Measurements from ENCODE around the gene CCDC158.

CCDC158 gene

DNA sequence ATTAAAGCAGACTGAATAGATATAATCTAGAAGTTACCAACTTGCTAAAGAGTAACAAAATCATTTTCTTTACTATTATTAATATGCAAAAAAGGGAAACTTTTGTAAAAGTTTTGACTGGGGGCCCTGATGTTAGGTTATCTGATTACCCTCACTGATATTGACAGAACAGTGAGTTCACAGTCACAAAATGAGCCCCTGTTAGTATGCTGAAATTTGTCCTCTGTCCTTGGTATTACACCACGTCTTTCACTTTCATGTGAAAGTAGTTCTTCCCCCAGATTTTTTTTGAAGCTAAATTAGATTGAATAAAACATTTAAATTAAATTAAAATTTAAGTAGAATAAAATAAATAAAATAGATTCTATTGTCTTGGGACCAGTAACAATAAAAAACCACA is 108.5 kb downstream of the CCDC158 start:
- H3K4me3 ChIP-seq (ENCODE audit: low read depth, low read length, poor library complexity, severe bottlenecking), result no peak overlapping the region
- H3K27ac ChIP-seq (ENCODE audit: low read depth, low read length, poor library complexity, severe bottlenecking), result no peak overlapping the region
- H3K9ac ChIP-seq (ENCODE audit: low read length), result no peak overlapping the region
- H3K27me3 ChIP-seq (ENCODE audit: insufficient read depth, low read length), result no peaks in the 10 kb centered on the region
- H3K4me1 ChIP-seq (ENCODE audit: insufficient read depth, low read length, severe bottlenecking), result no peaks in the 10 kb centered on the region
- H4K20me1 ChIP-seq (ENCODE audit: insufficient read depth, low read length), result no peaks in the 10 kb centered on the region
- no peaks in the 10 kb centered on the region for H3K36me3 ChIP-seq (ENCODE audit: insufficient read depth, low read length)
- no peaks in the 10 kb centered on the region for H3K79me2 ChIP-seq (ENCODE audit: insufficient read depth, low read length)
- TF ChIP-seq EZH2 (IDR thresholded peaks at IDR 0.05; ENCODE audit: borderline replicate concordance, low read length), result no peak
- TF ChIP-seq, protein P1, sequence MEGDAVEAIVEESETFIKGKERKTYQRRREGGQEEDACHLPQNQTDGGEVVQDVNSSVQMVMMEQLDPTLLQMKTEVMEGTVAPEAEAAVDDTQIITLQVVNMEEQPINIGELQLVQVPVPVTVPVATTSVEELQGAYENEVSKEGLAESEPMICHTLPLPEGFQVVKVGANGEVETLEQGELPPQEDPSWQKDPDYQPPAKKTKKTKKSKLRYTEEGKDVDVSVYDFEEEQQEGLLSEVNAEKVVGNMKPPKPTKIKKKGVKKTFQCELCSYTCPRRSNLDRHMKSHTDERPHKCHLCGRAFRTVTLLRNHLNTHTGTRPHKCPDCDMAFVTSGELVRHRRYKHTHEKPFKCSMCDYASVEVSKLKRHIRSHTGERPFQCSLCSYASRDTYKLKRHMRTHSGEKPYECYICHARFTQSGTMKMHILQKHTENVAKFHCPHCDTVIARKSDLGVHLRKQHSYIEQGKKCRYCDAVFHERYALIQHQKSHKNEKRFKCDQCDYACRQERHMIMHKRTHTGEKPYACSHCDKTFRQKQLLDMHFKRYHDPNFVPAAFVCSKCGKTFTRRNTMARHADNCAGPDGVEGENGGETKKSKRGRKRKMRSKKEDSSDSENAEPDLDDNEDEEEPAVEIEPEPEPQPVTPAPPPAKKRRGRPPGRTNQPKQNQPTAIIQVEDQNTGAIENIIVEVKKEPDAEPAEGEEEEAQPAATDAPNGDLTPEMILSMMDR (IDR thresholded peaks at IDR 0.05; ENCODE audit: low read length), result no peak
- no peak overlapping the region for H2AFZ ChIP-seq (ENCODE audit: low read length)
- no peak overlapping the region for H3K4me2 ChIP-seq (ENCODE audit: low read length)
- H3K9me3 ChIP-seq (ENCODE audit: low read length), result no peaks in the 10 kb centered on the region
- no peaks in the 10 kb centered on the region for H3F3A ChIP-seq (ENCODE audit: insufficient read depth, low read length)
- no peaks in the 10 kb centered on the region for H3K9me2 ChIP-seq (ENCODE audit: low read depth, low read length)

DNA sequence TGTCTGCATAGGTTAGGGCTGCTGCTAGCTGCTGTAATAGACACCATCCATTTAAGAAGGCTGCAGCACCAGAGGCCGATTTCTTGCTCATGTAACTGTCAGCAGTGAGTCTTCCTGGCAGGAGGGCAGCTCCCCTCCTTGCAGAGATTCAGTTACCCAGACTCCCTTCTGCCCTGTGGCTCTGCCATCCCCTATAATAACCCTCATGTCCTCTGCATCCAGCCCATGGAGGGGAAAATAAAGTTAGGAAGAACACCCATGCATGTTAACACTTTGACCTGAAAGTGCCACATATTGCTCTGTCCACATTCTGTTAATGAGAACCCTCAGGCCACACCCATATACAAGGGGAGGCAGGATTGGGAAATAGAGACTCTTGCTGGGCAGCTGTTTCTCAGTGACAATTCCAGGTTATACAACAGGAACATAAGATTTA is 109.0 kb downstream of the CCDC158 start:
- Histone ChIP-seq H3K4me3 (ENCODE audit: low read depth, low read length, poor library complexity, severe bottlenecking) (no peak overlapping the region), H3K27ac (ENCODE audit: low read depth, low read length, poor library complexity, severe bottlenecking) (no peak overlapping the region), H3K4me2 (ENCODE audit: low read length) (no peak overlapping the region), H3K79me2 (ENCODE audit: insufficient read depth, low read length) (no peaks in the 10 kb centered on the region), H2AFZ (ENCODE audit: low read length) (no peak overlapping the region), H3K27me3 (ENCODE audit: insufficient read depth, low read length) (no peaks in the 10 kb centered on the region), H3K4me1 (ENCODE audit: insufficient read depth, low read length, severe bottlenecking) (no peaks in the 10 kb centered on the region), H3K36me3 (ENCODE audit: insufficient read depth, low read length) (no peaks in the 10 kb centered on the region), H3K9me2 (ENCODE audit: low read depth, low read length) (no peaks in the 10 kb centered on the region), H3K9ac (ENCODE audit: low read length) (no peak overlapping the region), H3K9me3 (ENCODE audit: low read length) (no peaks in the 10 kb centered on the region), H3F3A (ENCODE audit: insufficient read depth, low read length) (no peaks in the 10 kb centered on the region), H4K20me1 (ENCODE audit: insufficient read depth, low read length) (no peaks in the 10 kb centered on the region)
- TF ChIP-seq EZH2 (IDR thresholded peaks at IDR 0.05; ENCODE audit: borderline replicate concordance, low read length), result no peak
- TF ChIP-seq, protein P1 (IDR thresholded peaks at IDR 0.05; ENCODE audit: low read length), result no peak

DNA sequence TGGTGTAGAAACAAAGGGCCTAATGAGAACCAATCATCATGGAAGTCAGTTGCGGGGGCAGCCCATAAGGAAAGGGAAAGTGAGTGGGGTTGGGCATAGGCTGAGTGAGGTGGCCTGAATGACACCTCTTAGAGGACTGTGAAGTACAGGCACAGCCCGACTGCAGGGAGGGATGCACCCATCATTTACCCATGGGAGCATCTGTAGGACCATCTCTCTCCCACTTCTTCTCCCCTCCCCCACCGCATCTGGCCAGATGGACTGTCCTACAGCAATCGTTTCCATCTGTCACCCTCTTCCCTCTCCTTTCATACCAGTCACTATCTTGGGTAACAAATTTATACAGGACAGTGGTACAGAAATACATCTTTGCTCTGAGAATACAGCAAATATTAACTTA is 110.3 kb downstream of the CCDC158 start:
- no peaks in the 10 kb centered on the region for H3K79me2 ChIP-seq (ENCODE audit: insufficient read depth, low read length)
- H3K4me2 ChIP-seq (ENCODE audit: low read length), result no peak overlapping the region

More for the DNA sequence above, 110.3 kb downstream of the CCDC158 start:
- H3K27ac ChIP-seq (ENCODE audit: low read depth, low read length, poor library complexity, severe bottlenecking), result no peak overlapping the region
- H3K36me3 ChIP-seq (ENCODE audit: insufficient read depth, low read length), result no peaks in the 10 kb centered on the region
- H3K9me2 ChIP-seq (ENCODE audit: low read depth, low read length), result no peaks in the 10 kb centered on the region
- no peaks in the 10 kb centered on the region for H3K4me1 ChIP-seq (ENCODE audit: insufficient read depth, low read length, severe bottlenecking)
- no peaks in the 10 kb centered on the region for H3K27me3 ChIP-seq (ENCODE audit: insufficient read depth, low read length)
- no peaks in the 10 kb centered on the region for H3F3A ChIP-seq (ENCODE audit: insufficient read depth, low read length)
- no peak overlapping the region for H3K9ac ChIP-seq (ENCODE audit: low read length)
- TF ChIP-seq, protein P1 (IDR thresholded peaks at IDR 0.05; ENCODE audit: low read length), result no peak
- TF ChIP-seq EZH2 (IDR thresholded peaks at IDR 0.05; ENCODE audit: borderline replicate concordance, low read length), result no peak
- no peaks in the 10 kb centered on the region for H3K9me3 ChIP-seq (ENCODE audit: low read length)
- no peak overlapping the region for H2AFZ ChIP-seq (ENCODE audit: low read length)
- H4K20me1 ChIP-seq (ENCODE audit: insufficient read depth, low read length), result no peaks in the 10 kb centered on the region
- no peak overlapping the region for H3K4me3 ChIP-seq (ENCODE audit: low read depth, low read length, poor library complexity, severe bottlenecking)
